KBM-7 (cell line): ENCODE results near the gene AKAP8.

Source experiments
- DNase-seq: peaks from one replicate; pipeline ENCODE4 v3.0.0-alpha.2; 2015
- in situ Hi-C: fragments of 300-500 bp; cut with MboI; formaldehyde crosslinking; loops from 2 replicates; pipeline ENCODE4 v1.14.3; 2020; ENCODE audit warnings: low sequenced_read_pairs, low pct_unique_long_range_greater_than_20kb, mixed read lengths

AKAP8 gene

GRCh38 chr19:15313649-15314279 is 65.8 kb downstream of the AKAP8 start:
- in situ Hi-C loops: no loop called here
- no peak for DNase-seq

GRCh38 chr19:15307169-15307568 is 72.4 kb downstream of the AKAP8 start:
- in situ Hi-C loops: no loop called here
- DNase-seq: no peak

DNA sequence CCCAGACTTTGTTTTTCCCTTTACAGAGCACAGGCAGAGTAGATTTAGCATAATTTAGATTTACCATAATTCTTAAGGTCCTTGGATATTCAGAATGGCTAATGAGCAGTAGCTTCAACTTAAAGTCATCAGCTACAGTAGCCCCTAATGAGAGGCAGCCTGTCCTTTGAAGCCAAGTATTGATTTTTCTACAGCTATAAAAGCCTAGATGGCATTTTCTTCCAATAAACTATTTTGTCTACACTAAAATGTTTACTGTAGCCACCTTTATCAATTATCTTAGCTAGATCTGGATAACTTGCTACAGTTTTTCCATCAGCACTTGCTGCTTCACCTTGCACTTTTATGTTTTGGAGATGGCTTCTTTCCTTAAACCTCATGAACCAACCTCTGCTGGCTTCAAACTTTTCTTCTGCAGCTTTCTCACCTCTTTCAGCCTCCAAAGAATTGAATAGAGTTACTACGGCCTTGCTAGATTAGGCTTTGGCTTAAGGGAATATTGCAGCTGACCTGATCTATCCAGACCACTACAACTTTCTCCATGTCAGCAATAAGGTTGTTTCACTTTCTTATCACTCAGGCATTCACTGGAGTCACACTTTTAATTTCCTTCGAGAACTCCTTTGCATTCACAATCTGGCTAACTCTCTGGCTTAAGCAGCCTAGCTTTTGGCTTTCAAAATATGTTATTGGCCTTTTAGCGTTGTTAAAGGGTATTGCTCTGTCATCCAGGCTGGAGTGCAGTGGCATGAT is 73.8 kb downstream of the AKAP8 start:
- DNase-seq: no peak
- in situ Hi-C loops: no loop called here

GRCh38 chr19:15304140-15304705 is 75.4 kb downstream of the AKAP8 start:
- in situ Hi-C loops: no loop called here
- no peak for DNase-seq
